Measurements from ENCODE around the gene ANKRD28. TPM values are rescaled to one million over a fixed set of nuclear protein-coding genes. Genes with fewer than 3 reads are reported as not detected.
A peak's percentile ranks its signal among the peaks of the same experiment; 100 is the strongest.

The ANKRD28 gene
- total RNA-seq, 1 experiment from 2014 or later, result 47.5 TPM

- H3K4me1 ChIP-seq (ENCODE audit: control insufficient read depth in 1 of 2, insufficient read depth in 2 of 2, low read length in 2 of 2), result peaks cover 29 to 45% of the 10 kb centered on the region in 2 experiments
- no peak for TF ChIP-seq CTCF (IDR thresholded peaks at IDR 0.05 in 2 of 3, conservative IDR thresholded peaks at IDR 0.05 in 1 of 3; ENCODE audit: borderline replicate concordance in 1 of 3, insufficient read depth in 1 of 3, low read depth in 2 of 3, low read length in 2 of 3)
- TF ChIP-seq EZH2 (IDR thresholded peaks at IDR 0.05), result no peak
- TF ChIP-seq TCF7L2 (IDR thresholded peaks at IDR 0.05; ENCODE audit: borderline replicate concordance, extremely low read depth, insufficient read depth, insufficient read length), result no peak
- no peak for TF ChIP-seq ZBTB33 (IDR thresholded peaks at IDR 0.05; ENCODE audit: extremely low read depth, insufficient replicate concordance, low read length)
- TF ChIP-seq SP1 (IDR thresholded peaks at IDR 0.05; ENCODE audit: low read depth), result no peak
- TF ChIP-seq CBX3 (IDR thresholded peaks at IDR 0.05; ENCODE audit: low read depth), result no peak
- no peak for TF ChIP-seq POLR2A (IDR thresholded peaks at IDR 0.05; ENCODE audit: borderline replicate concordance, extremely low read depth, insufficient read depth, insufficient read length)
- TF ChIP-seq POLR2AphosphoS5 (IDR thresholded peaks at IDR 0.05; ENCODE audit: low read depth, low read length), result no peak
- no peak for TF ChIP-seq FOSL1 (IDR thresholded peaks at IDR 0.05; ENCODE audit: low read depth)
- no peak for TF ChIP-seq MAX (IDR thresholded peaks at IDR 0.05)
- TF ChIP-seq SIN3A (IDR thresholded peaks at IDR 0.05; ENCODE audit: low read depth), result no peak
- TF ChIP-seq SRF (IDR thresholded peaks at IDR 0.05; ENCODE audit: low read depth), result no peak
- no peak for TF ChIP-seq ELF1 (IDR thresholded peaks at IDR 0.05; ENCODE audit: borderline replicate concordance, low read depth)
- TF ChIP-seq REST (IDR thresholded peaks at IDR 0.05; ENCODE audit: low read depth), result no peak
- no peak for TF ChIP-seq JUND (IDR thresholded peaks at IDR 0.05)
- no peak for TF ChIP-seq RAD21 (IDR thresholded peaks at IDR 0.05; ENCODE audit: low read depth)
- TF ChIP-seq ZNF274 (IDR thresholded peaks at IDR 0.05; ENCODE audit: low read depth, low read length), result no peak
- no peak for TF ChIP-seq CEBPB (IDR thresholded peaks at IDR 0.05; ENCODE audit: low read depth)
- no peak for TF ChIP-seq EZH2phosphoT487 (IDR thresholded peaks at IDR 0.05; ENCODE audit: borderline replicate concordance)
- TF ChIP-seq EGR1 (IDR thresholded peaks at IDR 0.05; ENCODE audit: low read depth), result no peak
- POLR2A ChIA-PET, result no interaction called here
- no peaks in the 10 kb centered on the region for H4K20me1 ChIP-seq (ENCODE audit: insufficient read depth)
- H3K27me3 ChIP-seq (ENCODE audit: insufficient read depth, low read length), result no peaks in the 10 kb centered on the region
- no TSS peak for BruUV-seq (replicated peaks)
- CTCF ChIA-PET, result no interaction called here
- H3K9ac ChIP-seq (ENCODE audit: low read length), result peak overlapping the region; percentile 67
- H3K9me2 ChIP-seq (ENCODE audit: insufficient read depth), result no peaks in the 10 kb centered on the region
- no peaks in the 10 kb centered on the region for H3K9me3 ChIP-seq (ENCODE audit: control insufficient read depth in 1 of 2, insufficient read depth in 1 of 2, low read depth in 1 of 2, low read length in 2 of 2)
- intact Hi-C loops (cut with micrococcal nuclease), result no loop called here
- no peaks in the 10 kb centered on the region for H3K79me2 ChIP-seq (ENCODE audit: insufficient read depth, low read length)
- peak overlapping the region; percentile 75 for H3K4me2 ChIP-seq (ENCODE audit: low read length)
- ATAC-seq (peak; percentile 28), DNase-seq (ENCODE audit: low read depth, low spot score) (no peak)
- no peak overlapping the region for H2AFZ ChIP-seq (ENCODE audit: low read depth, low read length, poor library complexity, severe bottlenecking)
- RAD21 ChIA-PET (ENCODE audit: low non-redundant PET in 1 of 2, low total read pairs in 2 of 2, uncharacterized antibody in 2 of 2, unreplicated experiment in 2 of 2), result no interaction called here
- no peaks in the 10 kb centered on the region for H3K36me3 ChIP-seq (ENCODE audit: control insufficient read depth in 1 of 2, insufficient read depth in 2 of 2, low read length in 2 of 2)
- H3K4me3 ChIP-seq (replicated peaks in 1 of 2; ENCODE audit: low read depth in 1 of 2, low read length in 2 of 2), result peak overlapping the region in 1 of 2 experiments; percentile 34; a peak in 2 of 4 replicates
- H3K27ac ChIP-seq (ENCODE audit: low read depth, low read length), result peak overlapping the region; percentile 96
These were observed 150.1 kb downstream of the ANKRD28 start for GRCh38 chr3:15647611-15648167.
